IgD-negative memory B cell (primary cell): ENCODE data around the gene SORCS3. TPM values are rescaled to one million over a fixed set of nuclear protein-coding genes. Genes with fewer than 3 reads are reported as not detected.

Experiments used
- H3K27ac Mint-ChIP-seq, 3 donors: one replicate each; pipeline ENCODE4 v1.8.0; 2020 to 2022; ENCODE audit warnings: mild to moderate bottlenecking in 3 of 3, mixed read lengths in 3 of 3, moderate library complexity in 1 of 3
- H3K27me3 Mint-ChIP-seq: one replicate; pipeline ENCODE4 v1.8.0; 2021; ENCODE audit warnings: mixed read lengths
- H3K36me3 Mint-ChIP-seq: one replicate; pipeline ENCODE4 v1.8.0; 2020; ENCODE audit warnings: mild to moderate bottlenecking, mixed read lengths
- H3K4me1 Mint-ChIP-seq, 3 donors: one replicate each; pipeline ENCODE4 v1.8.0; 2020 to 2022; ENCODE audit warnings: mixed read lengths in 3 of 3, mild to moderate bottlenecking in 1 of 3
- H3K4me3 Mint-ChIP-seq, 4 donors: one replicate each; pipeline ENCODE4 v1.8.0; 2020 to 2022; ENCODE audit warnings: mild to moderate bottlenecking in 4 of 4, mixed read lengths in 4 of 4, moderate library complexity in 3 of 4
- H3K9me3 Mint-ChIP-seq, 3 donors: one replicate each; pipeline ENCODE4 v1.8.0; 2020 to 2021; ENCODE audit warnings: mixed read lengths in 3 of 3, mild to moderate bottlenecking in 1 of 3
- polyA plus RNA-seq: library from polyadenylated mRNA; unstranded; fragments of 300-500 nt; fragmentation: Illumina TruSeq; gene quantifications from one replicate; pipeline ENCODE4 v1.2.3, GENCODE V29; 2021

Gene SORCS3
- polyA plus RNA-seq, 1 donor from 2014 or later = not detected

- peaks cover 52% of the 10 kb centered on the region for H3K27me3 Mint-ChIP-seq
- peak overlapping the region in 1 of 4 donors; percentile 72 for H3K4me3 Mint-ChIP-seq
- no peak overlapping the region for H3K27ac Mint-ChIP-seq
- H3K36me3 Mint-ChIP-seq = peaks cover 5% of the 10 kb centered on the region
- H3K4me1 Mint-ChIP-seq = peaks cover 0 to 6% (median 5%) of the 10 kb centered on the region in 3 donors
- H3K9me3 Mint-ChIP-seq = peaks cover 0 to 3% (median 0%) of the 10 kb centered on the region in 3 donors
Observed at GRCh38 chr10:104639590-104640338, 1.3 kb upstream of the SORCS3 start.

DNA sequence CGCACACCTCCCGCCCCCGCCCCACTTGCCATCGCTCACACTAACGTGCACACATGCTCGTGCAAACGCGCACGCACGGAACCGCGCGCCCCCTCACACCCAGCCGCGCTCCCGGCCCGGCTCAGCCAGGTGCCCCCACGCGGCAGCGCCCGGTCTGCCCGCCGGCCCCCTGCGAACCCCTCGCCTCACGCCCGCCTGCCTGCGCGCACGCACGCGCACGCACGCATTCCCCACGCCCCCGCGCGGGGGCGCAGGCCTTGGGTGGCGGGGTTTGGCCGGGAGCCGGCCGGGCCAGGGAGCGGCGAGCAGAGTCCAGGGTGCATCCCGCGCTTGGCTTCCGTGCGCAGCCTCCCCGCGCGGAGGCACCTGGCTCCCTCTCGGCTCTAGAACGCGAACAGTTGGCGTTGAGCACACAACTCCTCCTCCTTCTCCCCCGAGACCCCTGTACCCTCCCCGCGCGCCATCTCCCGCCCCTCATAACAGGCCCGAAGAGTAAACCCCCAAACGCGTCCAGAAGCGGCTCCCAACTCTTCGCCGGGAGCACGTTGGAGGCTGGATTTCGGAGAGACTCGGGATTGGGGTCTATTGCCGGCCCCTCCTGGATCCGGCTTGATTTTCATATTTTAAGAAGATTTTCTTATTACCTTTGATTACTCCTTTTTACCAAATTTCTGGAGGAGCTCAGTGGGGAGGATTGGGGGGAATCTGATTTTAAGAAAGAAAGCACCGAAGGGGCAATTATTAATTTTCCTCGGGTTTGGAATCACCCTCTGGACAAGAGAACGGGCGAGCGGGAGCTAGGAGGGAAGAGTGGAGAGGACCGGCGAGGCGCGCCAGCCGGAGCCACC is 527 bp upstream of the SORCS3 start:
- Mint-ChIP-seq H3K27ac (no peak overlapping the region), H3K9me3 (peaks cover 0 to 3% (median 0%) of the 10 kb centered on the region in 3 donors)

DNA sequence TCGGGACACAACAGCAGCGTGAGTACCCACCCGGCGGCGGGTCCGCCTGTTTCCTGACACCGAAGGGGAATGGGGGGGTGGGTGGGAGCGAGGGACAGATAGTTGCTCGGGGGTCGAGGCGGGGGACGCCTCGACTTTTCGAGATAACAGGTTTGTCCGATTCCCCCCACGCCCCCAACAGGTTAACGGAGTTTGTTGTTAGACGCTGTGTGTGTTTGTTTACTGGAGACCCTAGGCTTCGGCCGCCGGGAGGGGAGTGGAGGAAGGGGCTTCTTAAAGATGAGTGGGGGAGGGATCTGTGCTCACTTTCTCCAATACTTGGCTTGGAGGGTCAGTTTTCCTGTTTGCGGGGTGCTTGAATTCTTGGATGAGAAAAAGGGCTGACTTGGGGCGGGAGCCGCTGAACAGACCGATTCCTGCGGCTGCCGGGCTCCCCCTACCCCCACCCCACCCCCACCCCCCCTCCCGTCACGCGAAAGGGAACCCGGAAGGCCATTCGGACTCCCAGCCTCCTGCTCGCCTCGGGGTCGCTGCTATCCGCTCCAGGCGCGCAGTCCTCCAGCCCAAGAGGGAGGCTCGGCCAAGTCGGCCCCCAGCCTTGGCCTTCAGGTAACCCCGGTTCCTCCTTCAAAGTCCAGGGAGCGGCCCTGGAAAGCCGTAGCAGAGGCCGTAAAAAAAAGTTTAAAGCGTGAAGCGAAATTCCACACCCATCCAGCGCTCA is 1.0 kb downstream of the SORCS3 start:
- Mint-ChIP-seq H3K4me1 (peaks cover 0 to 6% (median 5%) of the 10 kb centered on the region in 3 donors), H3K36me3 (peaks cover 5% of the 10 kb centered on the region), H3K27me3 (peaks cover 51% of the 10 kb centered on the region), H3K4me3 (no peak overlapping the region), H3K9me3 (peaks cover 0 to 3% (median 0%) of the 10 kb centered on the region in 3 donors), H3K27ac (no peak overlapping the region)

More for the DNA sequence above, 527 bp upstream of the SORCS3 start:
- no peak overlapping the region for H3K4me3 Mint-ChIP-seq
- peaks cover 0 to 6% (median 5%) of the 10 kb centered on the region in 3 donors for H3K4me1 Mint-ChIP-seq
- peaks cover 56% of the 10 kb centered on the region for H3K27me3 Mint-ChIP-seq
- peaks cover 5% of the 10 kb centered on the region for H3K36me3 Mint-ChIP-seq

GRCh38 chr10:104642658-104643302 is 1.7 kb downstream of the SORCS3 start:
- no peak overlapping the region for H3K27ac Mint-ChIP-seq
- peaks cover 0 to 5% (median 4%) of the 10 kb centered on the region in 3 donors for H3K4me1 Mint-ChIP-seq
- H3K4me3 Mint-ChIP-seq = peak overlapping the region in 1 of 4 donors; percentile 41
- H3K36me3 Mint-ChIP-seq = peaks cover 5% of the 10 kb centered on the region
- H3K9me3 Mint-ChIP-seq = peaks cover 0 to 3% (median 0%) of the 10 kb centered on the region in 3 donors
- H3K27me3 Mint-ChIP-seq = peaks cover 48% of the 10 kb centered on the region

GRCh38 chr10:104643303-104643663 is 2.2 kb downstream of the SORCS3 start:
- Mint-ChIP-seq H3K4me1 (peaks cover 0 to 4% (median 2%) of the 10 kb centered on the region in 3 donors), H3K9me3 (no peaks in the 10 kb centered on the region), H3K27me3 (peaks cover 45% of the 10 kb centered on the region), H3K27ac (no peak overlapping the region), H3K36me3 (peaks cover 5% of the 10 kb centered on the region), H3K4me3 (peak overlapping the region in 1 of 4 donors; percentile 41)

DNA sequence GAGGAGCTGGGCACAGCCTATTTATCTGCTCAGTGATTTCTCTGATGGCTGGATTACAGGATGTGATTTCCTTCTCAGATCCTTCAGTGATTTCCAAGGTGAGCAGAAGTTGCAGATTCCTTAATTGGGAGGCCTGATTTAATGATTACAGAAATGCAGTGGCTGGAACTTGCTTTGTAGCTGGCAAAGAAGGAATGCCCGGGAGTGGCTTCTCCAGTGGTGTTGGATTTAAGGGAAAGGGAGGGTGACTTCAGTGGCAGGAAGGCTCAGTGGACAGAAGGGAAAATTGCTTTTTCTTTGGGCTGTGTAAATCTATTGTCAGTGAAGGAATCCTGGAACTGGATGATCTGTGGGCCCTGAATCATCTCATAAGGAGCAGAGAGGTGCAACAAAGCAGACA is 5.1 kb downstream of the SORCS3 start:
- no peak overlapping the region for H3K27ac Mint-ChIP-seq
- H3K27me3 Mint-ChIP-seq = peaks cover 35% of the 10 kb centered on the region
- H3K36me3 Mint-ChIP-seq = peaks cover 2% of the 10 kb centered on the region
- H3K9me3 Mint-ChIP-seq = peaks cover 0 to 1% (median 0%) of the 10 kb centered on the region in 3 donors
- no peaks in the 10 kb centered on the region for H3K4me1 Mint-ChIP-seq
- no peak overlapping the region for H3K4me3 Mint-ChIP-seq

- H3K4me1 Mint-ChIP-seq = no peaks in the 10 kb centered on the region
- H3K36me3 Mint-ChIP-seq = peaks cover 2% of the 10 kb centered on the region
Observed at GRCh38 chr10:104648421-104648820, 7.3 kb downstream of the SORCS3 start.

GRCh38 chr10:104650072-104650471 is 9.0 kb downstream of the SORCS3 start:
- no peaks in the 10 kb centered on the region for H3K36me3 Mint-ChIP-seq
- no peak overlapping the region for H3K27ac Mint-ChIP-seq
- peaks cover 14% of the 10 kb centered on the region for H3K27me3 Mint-ChIP-seq
- no peaks in the 10 kb centered on the region for H3K4me1 Mint-ChIP-seq
- peaks cover 0 to 1% (median 0%) of the 10 kb centered on the region in 3 donors for H3K9me3 Mint-ChIP-seq
- no peak overlapping the region for H3K4me3 Mint-ChIP-seq

More at GRCh38 chr10:104648421-104648820, 7.3 kb downstream of the SORCS3 start:
- Mint-ChIP-seq H3K27me3 (peaks cover 23% of the 10 kb centered on the region), H3K9me3 (peaks cover 0 to 1% (median 0%) of the 10 kb centered on the region in 3 donors), H3K4me3 (no peak overlapping the region), H3K27ac (no peak overlapping the region)

- H3K27me3 Mint-ChIP-seq = peaks cover 10% of the 10 kb centered on the region
Observed at GRCh38 chr10:104650635-104651331, 9.7 kb downstream of the SORCS3 start.

DNA sequence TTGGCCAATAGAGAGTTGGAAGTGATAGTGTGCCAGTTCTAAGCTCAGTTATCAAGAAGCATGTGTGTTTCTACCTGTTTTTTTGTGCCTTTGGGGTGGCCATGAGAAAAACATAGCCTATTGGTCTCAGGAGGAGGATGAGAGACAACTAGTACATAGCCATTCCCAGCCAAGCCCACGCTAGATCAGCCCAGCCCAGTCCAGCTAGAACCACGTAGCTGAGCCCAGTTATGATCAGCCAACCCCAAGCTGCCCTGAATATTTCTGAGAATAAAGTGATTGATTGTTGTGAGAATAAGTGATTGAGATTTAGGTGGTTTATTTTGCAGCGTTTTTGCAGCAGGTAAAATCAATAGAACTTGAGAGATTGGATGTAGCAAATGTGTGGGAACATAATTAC is 15.9 kb downstream of the SORCS3 start:
- Mint-ChIP-seq H3K27me3 (peaks cover 5% of the 10 kb centered on the region), H3K9me3 (peaks cover 0 to 2% (median 0%) of the 10 kb centered on the region in 3 donors), H3K36me3 (no peaks in the 10 kb centered on the region), H3K27ac (no peak overlapping the region), H3K4me1 (no peaks in the 10 kb centered on the region), H3K4me3 (no peak overlapping the region)

More at GRCh38 chr10:104650635-104651331, 9.7 kb downstream of the SORCS3 start:
- Mint-ChIP-seq H3K36me3 (no peaks in the 10 kb centered on the region), H3K4me1 (no peaks in the 10 kb centered on the region), H3K4me3 (no peak overlapping the region), H3K27ac (no peak overlapping the region), H3K9me3 (peaks cover 0 to 1% (median 0%) of the 10 kb centered on the region in 3 donors)

GRCh38 chr10:104657457-104657856 is 16.4 kb downstream of the SORCS3 start:
- Mint-ChIP-seq H3K4me3 (no peak overlapping the region), H3K27ac (no peak overlapping the region), H3K4me1 (no peaks in the 10 kb centered on the region), H3K27me3 (peaks cover 5% of the 10 kb centered on the region), H3K36me3 (no peaks in the 10 kb centered on the region), H3K9me3 (peaks cover 0 to 2% (median 0%) of the 10 kb centered on the region in 3 donors)

DNA sequence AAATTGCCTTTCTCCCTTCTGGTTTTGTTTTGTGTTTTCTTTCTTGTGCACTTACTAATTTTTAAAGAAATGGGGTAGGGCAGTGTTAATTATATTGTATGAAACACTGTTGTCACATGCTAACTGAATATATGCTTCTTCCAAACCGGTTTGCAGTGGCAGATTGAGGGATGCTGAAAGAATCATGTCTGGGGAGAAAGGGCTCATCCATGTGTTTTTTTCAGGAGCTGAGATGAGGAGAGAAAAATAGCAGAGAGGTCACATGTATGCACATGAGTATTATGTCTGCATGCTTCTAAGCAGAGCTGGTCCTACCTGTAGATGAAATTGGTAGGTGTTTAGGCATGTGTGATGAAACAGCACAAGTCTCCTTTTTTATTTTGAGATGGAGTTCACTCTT is 17.0 kb downstream of the SORCS3 start:
- Mint-ChIP-seq H3K27me3 (peaks cover 5% of the 10 kb centered on the region), H3K9me3 (peaks cover 0 to 2% (median 0%) of the 10 kb centered on the region in 3 donors), H3K36me3 (no peaks in the 10 kb centered on the region), H3K4me1 (no peaks in the 10 kb centered on the region), H3K27ac (no peak overlapping the region), H3K4me3 (no peak overlapping the region)

- Mint-ChIP-seq H3K9me3 (peaks cover 0 to 2% (median 0%) of the 10 kb centered on the region in 3 donors), H3K27me3 (peaks cover 5% of the 10 kb centered on the region), H3K4me1 (no peaks in the 10 kb centered on the region), H3K27ac (no peak overlapping the region), H3K4me3 (no peak overlapping the region), H3K36me3 (no peaks in the 10 kb centered on the region)
Observed at GRCh38 chr10:104659809-104660208, 18.7 kb downstream of the SORCS3 start.

DNA sequence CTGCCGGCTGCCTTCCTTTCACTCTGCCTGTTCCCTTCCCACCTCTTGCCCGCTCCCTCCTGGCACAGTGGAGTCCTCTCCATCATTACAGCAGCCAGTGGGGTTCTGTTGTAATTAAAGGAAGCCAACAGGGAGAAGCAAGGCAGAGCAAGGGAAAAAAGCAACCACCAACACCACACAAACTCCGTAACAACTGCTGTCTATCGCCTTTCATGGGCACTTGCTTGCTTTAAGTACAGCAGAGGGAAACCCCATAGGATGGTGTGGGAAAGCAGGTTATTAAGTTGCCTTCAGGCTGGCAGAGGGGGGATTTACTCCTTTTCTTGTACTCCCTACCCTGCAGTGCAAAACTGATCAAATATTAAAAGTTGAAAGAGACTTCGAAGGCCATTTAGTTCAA is 22.0 kb downstream of the SORCS3 start:
- Mint-ChIP-seq H3K27me3 (peaks cover 5% of the 10 kb centered on the region), H3K36me3 (no peaks in the 10 kb centered on the region), H3K4me3 (no peak overlapping the region), H3K4me1 (no peaks in the 10 kb centered on the region), H3K27ac (no peak overlapping the region), H3K9me3 (peaks cover 0 to 2% (median 0%) of the 10 kb centered on the region in 3 donors)
